Brain microvascular endothelial cell (primary cell): ENCODE measurements around the gene RYR2.
"Not testable (repeated sequence)": the region's sequence is repeated elsewhere in the genome, so short reads cannot be mapped to it uniquely, and the experiment has no call there.

ENCODE experiments used
- DNase-seq: peaks from one replicate; pipeline ENCODE4 v3.0.0-alpha.2; 2020
- H3K27ac ChIP-seq: fragments of 250-450 bp; sonication (Bioruptor Pico); 2 replicates; pipeline ENCODE4 v1.5.1; 2020; ENCODE audit warnings: mild to moderate bottlenecking, moderate library complexity
- H3K27me3 ChIP-seq: fragments of 250-450 bp; sonication (Bioruptor Pico); replicated peaks from 2 replicates; pipeline ENCODE4 v1.5.1; 2020; ENCODE audit warnings: mild to moderate bottlenecking
- H3K36me3 ChIP-seq: fragments of 250-450 bp; sonication (Bioruptor Pico); replicated peaks from 2 replicates; pipeline ENCODE4 v1.5.1; 2020; ENCODE audit warnings: mild to moderate bottlenecking
- H3K4me3 ChIP-seq: 2 replicates; pipeline ENCODE4 v1.5.1; 2011; ENCODE audit warnings: low read depth, mild to moderate bottlenecking, control low read depth, low read length, moderate library complexity
- CTCF ChIP-seq: IDR thresholded peaks from 2 replicates; pipeline ENCODE4 v1.5.1; 2011; ENCODE audit warnings: low read depth, mild to moderate bottlenecking, moderate library complexity, low read length, control low read depth, inconsistent platforms; ENCODE audit errors: missing control alignments
- in situ Hi-C: cut with HindIII; loops from 2 replicates; pipeline ENCODE4 v1.10.0; 2017; ENCODE audit warnings: low sequenced_read_pairs, low pct_ligation_motif_present

Gene RYR2

GRCh38 chr1:237270353-237270752, 228.4 kb downstream of the RYR2 start:
- Histone ChIP-seq H3K4me3 (no peak overlapping the region), H3K27me3 (no peaks in the 10 kb centered on the region), H3K36me3 (no peaks in the 10 kb centered on the region), H3K27ac (no peak overlapping the region)
- TF ChIP-seq CTCF = no peak
- DNase-seq = no peak
- in situ Hi-C loops = no loop called here

- H3K36me3 ChIP-seq, DNase-seq, in situ Hi-C loops, H3K27me3 ChIP-seq, H3K27ac ChIP-seq, H3K4me3 ChIP-seq: not testable (repeated sequence)
These were observed 236.0 kb downstream of the RYR2 start for GRCh38 chr1:237277994-237278393.

GRCh38 chr1:237279629-237280028, 237.6 kb downstream of the RYR2 start:
- no peak overlapping the region for H3K27ac ChIP-seq
- TF ChIP-seq CTCF = no peak
- H3K36me3 ChIP-seq = no peaks in the 10 kb centered on the region
- H3K4me3 ChIP-seq = no peak overlapping the region
- H3K27me3 ChIP-seq = no peaks in the 10 kb centered on the region
- DNase-seq = no peak
- in situ Hi-C loops = no loop called here

GRCh38 chr1:237281481-237281880, 239.5 kb downstream of the RYR2 start:
- no peak for TF ChIP-seq CTCF
- no peaks in the 10 kb centered on the region for H3K27me3 ChIP-seq

GRCh38 chr1:237282208-237282783, 240.3 kb downstream of the RYR2 start:
- TF ChIP-seq CTCF = no peak
- Histone ChIP-seq H3K4me3 (no peak overlapping the region), H3K27me3 (no peaks in the 10 kb centered on the region), H3K27ac (no peak overlapping the region), H3K36me3 (no peaks in the 10 kb centered on the region)
- DNase-seq = no peak
- in situ Hi-C loops = no loop called here

More at GRCh38 chr1:237281481-237281880, 239.5 kb downstream of the RYR2 start:
- no peak for DNase-seq
- Histone ChIP-seq H3K4me3 (no peak overlapping the region), H3K27ac (no peak overlapping the region), H3K36me3 (no peaks in the 10 kb centered on the region)
- in situ Hi-C loops = no loop called here

- TF ChIP-seq CTCF = no peak
- no peak overlapping the region for H3K4me3 ChIP-seq
- H3K27ac ChIP-seq = no peak overlapping the region
- in situ Hi-C loops = no loop called here
- no peak for DNase-seq
- no peaks in the 10 kb centered on the region for H3K27me3 ChIP-seq
- no peaks in the 10 kb centered on the region for H3K36me3 ChIP-seq
These were observed 246.0 kb downstream of the RYR2 start for GRCh38 chr1:237287876-237288521.
